A549 treated with dexamethasone at 1 μM for 4 hours (cell line): Measurements from ENCODE around the gene FRMD5. TPM values are rescaled to one million over a fixed set of nuclear protein-coding genes. Genes with fewer than 3 reads are reported as not detected.

ENCODE experiments used
- total RNA-seq: library from RNA; stranded (reverse); fragments of 200-300 nt; extraction: Qiagen RNA extraction; gene quantifications from 5 replicates; pipeline ENCODE4 v1.2.3, GENCODE V29; 2022

FRMD5 gene
- 1.8 to 2.3 TPM (median 2.0 TPM) in 5 replicates for total RNA-seq

DNA sequence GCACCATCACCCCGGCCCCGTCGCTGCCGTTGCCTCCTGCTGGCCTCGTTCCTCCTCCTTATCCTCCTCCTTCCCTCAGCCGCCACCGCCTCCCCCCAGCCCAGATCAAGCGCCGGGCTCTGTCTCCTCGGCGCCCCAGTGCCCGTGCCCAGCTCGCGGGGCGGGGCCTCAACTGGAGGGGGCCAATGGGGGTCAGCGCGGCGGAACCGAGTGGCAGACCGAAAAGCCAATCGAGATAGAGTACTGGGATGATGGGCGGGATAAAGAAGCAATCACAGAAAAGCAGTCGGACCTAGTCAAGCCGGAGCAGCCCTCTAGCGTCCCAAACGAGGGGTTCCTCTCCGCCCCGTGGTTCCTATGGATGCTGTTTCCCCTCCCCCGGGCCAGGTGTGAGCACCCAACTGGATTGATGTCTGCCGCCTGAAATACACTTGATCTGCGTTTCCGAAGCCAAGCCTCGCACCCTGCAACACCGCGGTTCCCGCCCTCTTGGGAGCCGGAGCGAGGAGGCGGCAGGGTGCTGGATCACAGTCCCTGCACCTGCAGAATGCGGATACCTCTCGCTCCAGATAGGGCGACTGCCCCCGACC, at the start of gene FRMD5:
Gene FRMD5 (minus strand): TSS at position 121 of the 590 bp plus-strand sequence.

DNA sequence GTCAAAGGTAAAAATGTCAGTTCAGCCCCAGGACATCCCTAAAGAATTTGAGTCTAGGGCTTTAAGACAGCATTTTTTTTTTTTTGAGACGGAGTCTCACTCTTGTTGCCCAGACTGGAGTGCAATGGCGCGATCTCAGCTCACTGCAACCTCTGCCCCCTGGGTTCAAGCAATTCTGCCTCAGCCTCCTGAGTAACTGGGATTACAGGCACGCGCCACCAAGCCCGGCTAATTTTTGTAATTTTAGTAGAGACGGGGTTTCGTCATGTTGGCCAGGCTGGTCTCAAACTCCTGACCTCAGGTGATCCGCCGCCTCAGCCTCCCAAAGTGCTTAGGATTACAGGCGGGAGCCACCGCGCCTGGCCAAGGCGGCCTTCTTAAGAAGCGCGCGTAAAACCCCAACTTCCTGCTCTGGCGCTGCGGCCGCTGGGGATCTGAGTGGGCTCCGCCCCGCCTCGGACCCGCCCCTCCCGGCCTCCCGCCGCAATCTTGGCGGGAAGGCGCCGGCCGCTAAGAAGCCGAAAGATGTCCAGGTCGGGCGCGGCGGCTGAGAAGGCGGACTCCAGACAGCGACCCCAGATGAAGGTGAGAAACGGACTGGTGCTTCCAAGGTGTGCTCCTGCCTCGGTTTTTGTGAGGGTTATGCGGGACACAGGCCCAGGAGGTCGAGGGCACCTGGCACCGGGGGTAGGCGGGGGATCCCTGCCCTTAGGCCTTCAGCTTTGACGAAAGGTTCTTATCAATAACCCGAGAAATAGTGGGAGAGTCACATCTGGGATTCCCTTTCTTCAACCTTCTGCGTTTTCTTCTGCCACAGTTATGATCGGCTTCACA, 368.3 kb downstream of the FRMD5 start, which contains the start of gene WDR76:
Gene WDR76 (plus strand): TSS at position 495 of the 834 bp plus-strand sequence. CDS start 31 bp downstream, at position 526.

DNA sequence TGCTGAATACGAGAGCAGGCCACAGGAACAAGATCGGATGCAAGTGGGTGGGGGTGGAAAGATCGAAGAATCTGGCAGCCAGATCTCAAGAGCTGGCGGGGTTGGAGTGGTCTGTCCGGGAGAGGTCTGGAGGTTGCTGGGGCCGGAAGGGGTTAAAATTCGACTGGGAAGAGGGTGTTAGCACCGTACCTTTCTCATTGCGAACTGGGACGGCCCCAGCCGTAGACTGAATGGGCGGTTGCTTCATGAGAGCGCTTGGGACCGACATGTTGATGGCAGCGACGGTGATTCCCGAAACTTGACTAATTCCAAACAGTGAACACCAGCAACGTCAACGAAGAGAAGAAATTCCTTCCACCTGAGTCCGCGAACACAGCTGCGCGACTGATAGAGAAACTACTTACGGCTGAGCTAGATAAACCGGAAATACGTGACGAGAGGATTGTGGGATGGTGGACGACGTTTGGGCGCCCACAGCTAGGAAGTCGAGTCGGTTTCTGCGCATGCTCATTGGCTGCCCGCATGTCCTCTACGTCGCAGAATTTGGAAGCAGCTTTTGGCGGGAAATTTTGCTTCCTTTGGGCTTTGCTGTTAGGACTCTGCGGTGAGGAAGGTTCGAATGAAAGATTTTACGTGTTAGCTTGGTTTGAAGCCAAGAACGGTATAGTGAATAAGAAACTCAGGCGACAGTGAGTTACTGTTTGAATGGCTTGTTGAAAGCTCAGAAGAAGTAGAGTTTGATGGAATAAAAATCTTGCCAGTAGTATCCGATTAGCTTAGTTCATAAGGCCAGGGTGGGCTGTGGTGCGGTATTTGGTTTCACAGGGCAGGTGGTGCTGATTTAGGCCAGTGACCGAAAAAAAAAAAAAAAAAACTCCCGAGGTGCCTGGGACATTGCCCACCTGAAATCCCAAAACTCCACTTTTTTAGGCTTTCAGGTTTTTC, 370.5 kb downstream of the FRMD5 start, which contains the start of gene MFAP1:
Gene MFAP1 (minus strand): TSS at position 389 of the 945 bp plus-strand sequence. CDS start 121 bp downstream, at position 268.

Other genes starting within 250 kb of the FRMD5 start
- gene GOLM2, start 93.4 kb upstream of the FRMD5 start, total RNA-seq: 25.3 to 33.6 TPM (median 30.6 TPM) in 5 replicates
- 11.1 to 20.6 TPM (median 19.5 TPM) in 5 replicates for gene CTDSPL2, start 232.4 kb upstream of the FRMD5 start, total RNA-seq